Measurements from ENCODE around the gene FAM171A1.

DNA sequence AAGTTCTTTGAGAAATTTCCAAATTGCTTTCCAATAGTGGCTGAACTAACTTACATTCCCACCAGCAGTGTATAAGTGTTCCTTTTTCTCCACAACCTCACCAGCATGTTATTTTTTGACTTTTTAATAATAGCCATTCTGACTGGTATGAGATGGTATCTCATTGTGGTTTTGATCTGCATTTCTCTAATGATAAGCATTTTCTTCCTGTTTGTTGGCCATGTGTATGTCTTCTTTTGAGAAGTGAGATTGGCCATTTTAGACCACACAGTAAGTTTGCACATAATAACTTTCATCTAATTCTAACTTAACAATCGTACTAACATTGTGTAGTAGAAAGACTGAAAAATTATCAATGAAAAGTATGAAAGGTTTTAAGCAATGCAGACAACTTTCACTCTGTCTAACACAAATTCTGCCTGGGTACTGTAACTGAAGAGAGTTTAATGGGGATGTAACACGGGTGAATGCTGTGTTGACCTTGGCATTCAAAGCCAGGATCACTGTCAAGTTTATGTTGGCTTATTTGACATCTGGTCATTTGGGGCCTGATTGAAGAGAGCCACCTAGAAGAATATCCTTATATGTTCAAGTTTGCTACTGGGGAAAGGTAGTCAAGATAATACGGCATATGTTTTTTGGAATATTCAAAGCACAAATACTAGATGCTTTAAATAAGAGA lies 50.4 kb downstream of the FAM171A1 start:
- no peak for TF ChIP-seq CTCF (IDR thresholded peaks at IDR 0.05; ENCODE audit: insufficient read depth, low read depth, low read length)
- TF ChIP-seq EZH2 (IDR thresholded peaks at IDR 0.05; ENCODE audit: insufficient read depth, low read length): no peak

All from astrocyte (in vitro differentiated cells and primary cell).